Sciatic nerve (tissue), 2 donors: ENCODE measurements around the gene MYH7. TPM values are rescaled to one million over a fixed set of nuclear protein-coding genes. Genes with fewer than 3 reads are reported as not detected.
"Not testable (repeated sequence)": the region's sequence is repeated elsewhere in the genome, so short reads cannot be mapped to it uniquely, and the experiment has no call there.

ENCODE experiments used
- ATAC-seq: fragments of 200-7000 bp; cut with Tn5 transposase; one replicate; pipeline ENCODE4 v1.9.1; 2020; ENCODE audit warnings: mild to moderate bottlenecking, moderate library complexity
- DNase-seq: peaks from one replicate; pipeline ENCODE4 v3.0.0-alpha.2; 2020; ENCODE audit warnings: low spot score
- intact Hi-C: fragments of 100-400 bp; cut with DNase I; formaldehyde crosslinking; loops from one replicate; pipeline ENCODE4 v1.14.2; 2022
- total RNA-seq: library from RNA; stranded (reverse); fragmentation: NEBNext Ultra II Directional; extraction: Animal tissue kit (Norgen Biotek cat#: 25700); gene quantifications from one replicate; pipeline ENCODE4 v1.2.1, GENCODE V29; 2021
- donor health status: DM: no; HTN: no; CAD: no.
- donor health status: DM: no; HTN: no; CAD: no.

Gene MYH7
- total RNA-seq, 1 donor from 2014 or later = 0.18 TPM

DNA sequence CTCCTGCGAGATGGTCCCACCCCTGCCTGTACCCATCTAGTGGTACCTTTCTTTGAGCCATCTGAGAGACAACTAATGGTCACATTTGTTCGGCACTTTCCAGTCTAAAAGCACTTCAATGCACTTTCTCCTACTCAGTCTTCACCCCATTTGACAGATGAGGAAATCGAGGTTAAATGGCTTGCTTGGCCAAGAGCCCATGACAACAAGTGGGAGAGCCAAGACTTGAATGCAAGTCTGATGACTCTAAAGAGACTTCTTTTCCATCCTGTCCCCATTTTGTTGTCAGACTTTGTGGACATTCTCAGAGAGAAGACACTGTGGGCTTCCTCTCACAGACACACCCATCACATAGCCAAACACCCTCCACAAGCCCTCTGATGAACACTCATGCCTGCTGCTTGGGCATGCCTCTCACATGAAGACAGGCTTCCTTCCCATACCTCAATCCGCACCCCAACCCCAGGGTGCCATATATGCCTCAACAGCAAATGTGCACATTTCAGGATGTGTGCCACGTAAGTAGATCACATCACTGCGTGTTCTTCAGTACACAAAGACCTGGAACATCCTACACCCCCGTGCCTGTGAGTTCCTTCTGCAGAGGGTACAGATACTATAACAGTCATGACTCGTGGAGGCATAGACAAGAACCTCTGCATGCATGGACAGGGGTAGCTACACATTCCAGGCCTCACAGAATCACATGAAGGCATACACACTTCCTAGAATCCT is 805 bp downstream of the MYH7 start:
- no peak for ATAC-seq
- intact Hi-C loops = no loop called here
- DNase-seq = no peak

DNA sequence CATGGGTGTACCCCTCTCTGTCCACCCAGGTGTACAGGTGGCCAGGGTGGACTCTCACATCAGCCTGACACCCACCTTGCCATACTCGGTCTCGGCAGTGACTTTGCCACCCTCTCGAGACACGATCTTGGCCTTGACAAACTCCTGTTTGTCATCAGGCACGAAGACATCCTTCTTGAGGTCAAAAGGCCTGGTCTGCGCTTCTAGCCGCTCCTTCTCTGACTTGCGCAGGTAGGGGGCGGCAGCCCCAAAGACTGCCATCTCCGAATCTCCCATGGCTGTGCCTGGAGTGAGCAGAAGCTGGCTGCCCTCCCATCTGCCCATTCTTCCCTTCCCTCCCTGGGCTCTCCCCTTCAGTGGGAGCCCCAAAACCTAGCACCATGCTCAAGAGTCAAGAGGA is 2.0 kb downstream of the MYH7 start:
- no peak for ATAC-seq
- no peak for DNase-seq
- intact Hi-C loops = no loop called here

DNA sequence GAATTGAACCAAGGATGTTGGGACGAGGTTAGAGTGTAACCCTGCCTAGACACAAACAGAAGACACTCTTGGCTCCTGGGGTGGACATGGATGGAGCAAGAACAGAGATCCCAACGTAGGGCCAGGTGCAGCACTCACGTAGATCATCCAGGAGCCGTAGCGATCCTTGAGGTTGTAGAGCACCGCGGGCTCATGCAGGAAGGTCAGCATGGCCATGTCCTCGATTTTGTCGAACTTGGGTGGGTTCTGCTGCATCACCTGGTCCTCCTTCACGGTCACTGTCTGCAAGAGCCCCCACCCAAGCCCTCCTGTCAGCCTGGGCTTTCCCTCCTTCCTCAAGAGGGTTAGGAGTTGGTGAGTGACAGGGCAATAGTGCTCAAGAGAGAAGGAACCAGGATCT is 2.5 kb downstream of the MYH7 start:
- intact Hi-C loops = no loop called here
- DNase-seq = no peak
- ATAC-seq = no peak

DNA sequence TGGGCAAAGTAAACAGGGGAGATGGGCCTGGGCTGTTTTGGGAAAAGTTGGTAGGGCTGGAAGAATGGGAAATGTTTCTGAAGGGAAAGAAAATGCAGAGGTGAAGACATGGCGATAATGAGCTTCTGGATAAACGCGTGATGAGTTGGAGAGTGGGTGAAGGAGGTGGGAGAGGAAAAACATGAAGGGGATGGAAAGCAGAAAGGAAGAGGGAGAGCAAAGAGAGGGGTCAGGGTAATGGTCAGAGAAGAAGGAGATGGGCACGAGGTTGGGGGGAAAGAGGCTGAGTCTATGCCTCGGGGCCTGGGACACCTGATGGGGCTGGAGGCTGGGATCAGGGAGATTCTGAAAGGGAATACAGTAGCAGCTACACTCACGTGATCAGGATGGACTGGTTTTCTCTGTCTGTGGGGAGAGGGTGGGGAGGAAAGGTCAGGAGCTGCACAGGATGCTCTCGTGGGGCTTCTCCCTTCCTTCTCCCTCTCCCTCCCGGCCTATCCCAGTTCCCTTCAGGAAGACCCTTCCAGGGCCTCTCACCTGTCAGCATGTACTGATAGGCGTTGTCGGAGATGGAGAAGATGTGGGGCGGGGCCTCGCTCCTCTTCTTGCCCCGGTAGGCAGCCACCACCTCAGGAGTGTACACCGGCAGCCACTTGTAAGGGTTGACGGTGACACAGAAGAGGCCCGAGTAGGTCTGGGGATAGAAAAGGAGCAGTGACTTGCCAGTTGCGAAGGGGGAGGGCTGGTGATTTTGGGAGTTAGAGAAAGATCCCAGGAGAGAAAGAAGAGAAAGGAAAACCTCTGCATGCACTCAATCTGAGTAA is 3.1 kb downstream of the MYH7 start:
- no peak for DNase-seq
- no peak for ATAC-seq
- intact Hi-C loops = no loop called here

DNA sequence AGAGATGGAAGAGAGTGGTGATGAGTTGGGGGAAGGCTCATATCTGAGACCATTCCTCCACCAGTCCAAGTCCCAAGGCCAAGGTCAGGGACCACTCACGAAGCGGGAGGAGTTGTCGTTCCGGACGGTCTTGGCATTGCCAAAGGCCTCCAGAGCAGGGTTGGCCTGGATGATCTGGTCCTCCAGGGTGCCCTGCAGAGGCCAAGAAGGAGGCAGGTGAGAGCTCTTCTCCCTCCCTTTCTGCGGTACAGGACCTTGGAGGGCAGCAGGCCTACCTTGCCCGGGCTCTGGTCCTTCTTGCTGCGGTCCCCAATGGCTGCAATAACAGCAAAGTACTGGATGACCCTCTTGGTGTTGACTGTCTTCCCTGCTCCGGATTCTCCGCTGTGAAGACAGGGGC is 4.0 kb downstream of the MYH7 start:
- no peak for ATAC-seq
- intact Hi-C loops = no loop called here
- DNase-seq = no peak

DNA sequence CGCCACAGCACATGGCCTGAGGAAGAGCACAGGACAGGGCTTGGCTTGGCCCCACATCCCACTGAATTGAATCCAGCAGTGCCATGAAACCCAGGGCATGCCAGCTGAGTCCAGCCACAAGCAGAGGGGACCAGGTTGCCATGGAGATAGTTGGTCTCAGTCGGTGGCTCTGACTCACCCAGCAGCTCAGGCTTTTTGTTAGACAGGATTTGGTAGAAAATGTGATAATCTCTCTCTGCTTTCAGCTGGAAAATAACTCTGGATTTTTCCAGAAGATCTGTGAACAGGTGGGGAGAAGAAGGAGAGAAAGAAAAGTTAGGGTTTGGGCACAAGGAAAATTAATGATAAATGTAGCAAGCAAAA is 4.8 kb downstream of the MYH7 start:
- no peak for DNase-seq
- no peak for ATAC-seq
- intact Hi-C loops = no loop called here

DNA sequence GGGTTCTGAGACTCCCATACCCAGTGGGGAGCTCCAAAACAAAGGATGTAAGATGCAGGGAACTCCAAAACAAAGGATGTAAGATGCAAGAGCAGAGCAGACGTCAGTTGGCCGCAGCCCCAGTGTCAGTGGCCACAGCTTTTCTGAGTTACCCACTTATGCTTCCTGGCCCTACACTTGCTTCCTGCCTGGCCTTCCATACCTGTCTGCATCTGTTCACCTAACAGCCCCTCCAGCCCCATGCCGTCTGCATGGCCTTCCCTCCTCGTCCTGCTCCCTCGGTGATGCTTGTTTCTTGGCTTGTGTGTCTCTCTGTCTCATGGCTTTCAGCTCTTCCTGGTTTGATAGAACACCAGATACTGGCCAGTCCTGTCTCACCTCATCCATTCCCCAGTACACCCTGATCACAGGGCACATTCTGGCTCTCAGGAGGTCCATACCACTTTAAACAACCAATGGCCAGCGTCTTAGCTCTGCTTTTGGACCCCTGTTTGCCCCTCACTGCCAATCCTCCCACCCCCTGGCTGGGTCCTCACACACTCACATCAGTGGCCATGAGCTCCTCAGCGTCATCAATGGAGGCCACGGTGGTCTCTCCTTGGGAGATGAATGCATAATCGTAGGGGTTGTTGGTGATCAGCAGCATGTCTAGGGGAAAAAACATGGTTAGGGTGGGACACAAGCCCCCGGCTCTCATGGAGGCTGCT is 5.3 kb downstream of the MYH7 start:
- intact Hi-C loops = no loop called here
- DNase-seq = no peak
- ATAC-seq = no peak

DNA sequence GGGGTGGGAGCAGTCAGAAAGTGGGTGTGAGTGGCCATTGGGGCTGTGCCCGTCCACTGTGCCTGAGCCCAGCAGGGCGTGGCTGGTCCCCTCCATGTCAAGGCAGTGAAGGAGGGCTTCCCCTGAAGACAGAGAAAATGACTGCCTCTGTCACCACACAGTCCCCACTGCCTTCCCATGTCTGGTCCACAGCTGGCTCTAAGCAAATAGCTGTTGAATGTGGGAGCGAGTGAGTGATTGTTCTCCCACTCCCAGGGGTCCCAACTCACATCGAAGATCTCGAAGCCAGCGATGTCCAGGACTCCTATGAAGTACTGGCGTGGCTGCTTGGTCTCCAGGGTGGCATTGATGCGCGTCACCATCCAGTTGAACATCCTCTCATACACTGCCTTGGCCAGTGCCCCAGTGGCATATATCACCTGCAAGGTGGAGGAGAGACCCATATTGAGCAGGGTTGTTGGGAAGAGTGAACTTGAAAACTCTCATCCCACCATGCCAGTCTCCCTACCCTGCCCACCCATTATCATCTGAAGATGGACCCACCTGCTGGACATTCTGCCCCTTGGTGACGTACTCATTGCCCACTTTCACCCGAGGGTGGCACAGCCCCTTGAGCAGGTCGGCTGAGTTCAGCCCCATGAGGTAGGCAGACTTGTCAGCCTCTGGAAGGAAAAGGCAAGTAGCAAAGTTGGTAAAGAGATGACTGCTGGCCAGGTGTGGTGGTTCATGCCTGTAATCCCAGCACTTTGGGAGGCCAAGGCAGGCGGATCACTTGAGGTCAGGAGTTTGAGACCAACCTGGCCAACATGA is 6.6 kb downstream of the MYH7 start:
- intact Hi-C loops = no loop called here
- DNase-seq (no peak), ATAC-seq (no peak)

DNA sequence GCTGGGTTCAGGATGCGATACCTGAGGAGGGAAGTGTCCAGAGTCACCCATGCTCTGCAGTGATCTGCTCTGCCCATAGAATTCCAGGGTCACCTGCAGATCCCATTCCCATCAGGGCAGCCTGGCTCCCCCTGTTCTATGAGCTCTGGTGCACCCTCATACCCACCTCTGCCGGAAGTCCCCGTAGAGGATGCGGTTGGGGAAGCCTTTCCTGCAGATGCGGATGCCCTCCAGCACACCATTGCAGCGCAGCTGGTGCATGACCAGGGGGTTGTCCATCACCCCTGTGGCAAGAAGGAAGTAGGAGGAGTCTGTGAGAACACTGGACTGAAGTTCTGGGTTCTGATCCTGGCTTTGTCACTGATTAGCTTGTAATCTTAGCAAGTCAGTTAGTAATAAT is 9.7 kb downstream of the MYH7 start:
- ATAC-seq, intact Hi-C loops, DNase-seq: not testable (repeated sequence)

DNA sequence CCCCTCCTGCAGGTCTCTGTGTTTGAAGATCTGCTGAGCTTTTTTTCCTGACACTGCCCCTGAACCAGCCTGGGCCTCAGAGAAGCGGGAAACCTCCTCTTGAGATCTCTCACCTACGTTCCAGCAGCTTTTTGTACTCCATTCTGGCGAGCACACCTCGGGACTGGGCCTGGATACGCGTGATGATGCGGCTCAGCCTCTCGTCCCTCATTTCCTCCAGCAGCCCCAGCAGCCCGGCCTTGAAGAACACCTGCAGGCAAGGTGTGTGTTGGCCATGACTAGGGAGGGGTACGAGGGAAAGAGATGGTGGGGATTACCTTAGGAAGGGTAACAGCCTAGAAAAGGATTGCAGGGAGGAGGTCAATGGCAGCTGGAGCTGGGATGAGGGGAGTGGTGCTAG is 10.3 kb downstream of the MYH7 start:
- ATAC-seq = no peak
- intact Hi-C loops = no loop called here
- no peak for DNase-seq

DNA sequence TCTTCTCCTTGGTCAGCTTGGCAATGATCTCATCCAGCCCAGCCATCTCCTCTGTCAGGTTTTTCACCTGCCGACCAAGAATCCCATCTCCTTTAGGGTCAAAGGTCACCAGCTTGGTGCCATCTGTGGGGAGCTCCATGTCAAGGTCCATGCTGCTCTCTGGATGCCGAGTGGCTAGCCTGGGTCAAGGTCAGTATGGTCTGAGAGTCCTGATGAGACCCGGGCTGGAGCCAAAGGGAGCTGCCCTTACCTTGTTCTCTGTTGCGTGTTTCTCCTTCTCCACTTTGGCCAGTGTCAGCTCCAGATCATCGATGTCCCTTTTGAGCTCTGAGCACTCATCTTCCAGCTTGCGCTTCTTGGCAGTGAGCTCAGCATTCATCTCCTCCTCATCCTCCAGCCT is 11.8 kb downstream of the MYH7 start:
- DNase-seq = no peak
- intact Hi-C loops = no loop called here
- no peak for ATAC-seq

DNA sequence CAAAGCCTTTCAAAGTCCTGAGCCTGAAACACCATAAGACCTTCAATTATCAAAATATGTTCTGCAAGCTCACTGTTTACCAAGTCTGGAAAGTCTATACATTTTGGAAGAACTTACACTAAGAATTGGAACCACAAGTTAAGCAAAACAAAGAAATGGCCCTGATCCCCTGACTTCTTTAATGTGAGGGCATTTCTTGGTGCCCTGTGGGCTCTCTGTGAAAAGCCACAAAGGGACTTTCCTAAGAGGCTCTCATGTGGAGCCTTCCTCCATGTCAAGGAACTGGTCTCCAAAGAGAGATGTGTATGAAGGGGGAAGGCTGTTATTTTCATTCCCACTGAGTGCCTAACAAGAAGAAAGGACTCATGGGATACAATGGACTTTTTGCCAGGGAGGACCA is 13.9 kb downstream of the MYH7 start:
- intact Hi-C loops = no loop called here
- ATAC-seq (no peak), DNase-seq (no peak)

DNA sequence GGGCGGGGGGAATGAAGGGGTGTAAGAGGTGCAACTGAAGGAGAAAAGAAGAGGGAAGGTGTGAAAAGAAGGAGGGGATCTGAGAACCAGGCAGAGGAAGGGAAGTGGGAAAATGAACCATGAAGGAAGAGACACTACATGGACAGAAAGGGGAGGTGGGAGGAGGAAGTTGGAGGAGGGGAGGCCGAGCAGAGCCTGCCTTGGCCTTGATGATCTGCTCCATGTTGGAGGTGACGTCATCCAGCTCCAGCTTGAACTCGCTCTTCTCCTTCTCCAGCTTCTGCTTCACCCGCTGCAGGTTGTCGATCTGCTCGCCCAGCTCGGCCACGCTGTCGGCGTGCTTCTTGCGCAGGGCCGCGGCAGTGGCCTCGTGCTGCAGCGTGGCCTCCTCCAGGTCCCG is 15.8 kb downstream of the MYH7 start:
- intact Hi-C loops, DNase-seq, ATAC-seq: not testable (repeated sequence)

DNA sequence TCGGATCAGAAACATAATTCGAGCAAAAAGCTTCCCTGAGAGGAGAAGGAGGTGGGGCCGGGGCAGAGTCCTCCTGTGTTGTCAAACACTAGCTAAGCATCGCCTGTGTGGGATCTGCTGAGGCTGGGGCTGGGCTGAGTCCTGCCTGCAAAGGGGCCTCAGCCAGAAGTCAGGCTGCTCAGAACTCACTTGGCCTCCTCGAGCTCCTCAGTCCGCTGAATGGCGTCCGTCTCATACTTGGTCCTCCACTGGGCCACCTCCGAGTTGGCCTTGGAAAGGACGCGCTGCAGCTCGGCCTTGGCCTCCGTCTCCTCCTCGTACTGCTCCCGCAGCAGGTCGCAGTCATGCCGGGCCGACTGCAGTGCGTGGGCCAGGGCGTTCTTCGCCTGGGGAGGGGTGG is 17.4 kb downstream of the MYH7 start:
- intact Hi-C loops = no loop called here
- ATAC-seq = no peak

DNA sequence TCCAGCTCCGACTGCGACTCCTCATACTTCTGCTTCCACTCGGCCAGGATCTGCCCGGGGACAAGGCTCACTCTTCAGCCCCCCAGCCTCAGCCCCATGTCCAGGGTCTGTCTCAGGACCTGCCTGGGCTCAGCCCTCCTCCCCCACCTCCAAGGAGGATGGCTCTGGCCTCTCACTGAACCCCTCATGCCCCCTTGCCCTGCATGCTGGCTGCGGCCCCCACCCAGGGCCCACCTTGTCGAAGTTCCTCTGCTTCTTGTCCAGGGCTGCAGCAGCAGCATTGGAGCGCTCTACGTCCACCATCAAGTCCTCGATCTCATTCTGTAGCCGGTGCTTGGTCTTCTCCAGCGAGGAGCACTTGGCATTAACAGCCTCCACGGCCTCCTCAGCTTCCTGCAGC is 18.2 kb downstream of the MYH7 start:
- intact Hi-C loops, ATAC-seq: not testable (repeated sequence)

More for the DNA sequence above, 17.4 kb downstream of the MYH7 start:
- DNase-seq = no peak

DNA sequence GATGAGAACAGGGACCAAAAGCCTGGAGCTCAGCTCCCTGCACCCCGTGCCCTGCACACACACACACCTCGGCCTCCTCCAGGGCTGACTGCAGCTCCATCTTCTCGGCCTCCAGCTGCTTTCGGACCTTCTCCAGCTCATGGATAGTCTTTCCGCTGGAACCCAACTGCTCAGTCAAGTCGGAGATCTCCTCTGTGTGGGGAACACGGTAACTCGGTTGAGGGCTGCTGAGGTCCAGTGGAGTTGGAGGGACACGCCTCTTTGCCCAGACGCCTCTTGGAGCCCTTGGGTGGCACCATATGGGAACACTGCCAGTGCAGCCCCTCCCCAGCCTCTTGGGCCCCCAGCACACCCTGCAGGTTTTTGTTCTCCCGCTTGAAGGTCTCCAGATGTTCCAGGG is 18.7 kb downstream of the MYH7 start:
- intact Hi-C loops = no loop called here
- DNase-seq = no peak
- ATAC-seq = no peak

More for the DNA sequence above, 18.2 kb downstream of the MYH7 start:
- not testable (repeated sequence) for DNase-seq

DNA sequence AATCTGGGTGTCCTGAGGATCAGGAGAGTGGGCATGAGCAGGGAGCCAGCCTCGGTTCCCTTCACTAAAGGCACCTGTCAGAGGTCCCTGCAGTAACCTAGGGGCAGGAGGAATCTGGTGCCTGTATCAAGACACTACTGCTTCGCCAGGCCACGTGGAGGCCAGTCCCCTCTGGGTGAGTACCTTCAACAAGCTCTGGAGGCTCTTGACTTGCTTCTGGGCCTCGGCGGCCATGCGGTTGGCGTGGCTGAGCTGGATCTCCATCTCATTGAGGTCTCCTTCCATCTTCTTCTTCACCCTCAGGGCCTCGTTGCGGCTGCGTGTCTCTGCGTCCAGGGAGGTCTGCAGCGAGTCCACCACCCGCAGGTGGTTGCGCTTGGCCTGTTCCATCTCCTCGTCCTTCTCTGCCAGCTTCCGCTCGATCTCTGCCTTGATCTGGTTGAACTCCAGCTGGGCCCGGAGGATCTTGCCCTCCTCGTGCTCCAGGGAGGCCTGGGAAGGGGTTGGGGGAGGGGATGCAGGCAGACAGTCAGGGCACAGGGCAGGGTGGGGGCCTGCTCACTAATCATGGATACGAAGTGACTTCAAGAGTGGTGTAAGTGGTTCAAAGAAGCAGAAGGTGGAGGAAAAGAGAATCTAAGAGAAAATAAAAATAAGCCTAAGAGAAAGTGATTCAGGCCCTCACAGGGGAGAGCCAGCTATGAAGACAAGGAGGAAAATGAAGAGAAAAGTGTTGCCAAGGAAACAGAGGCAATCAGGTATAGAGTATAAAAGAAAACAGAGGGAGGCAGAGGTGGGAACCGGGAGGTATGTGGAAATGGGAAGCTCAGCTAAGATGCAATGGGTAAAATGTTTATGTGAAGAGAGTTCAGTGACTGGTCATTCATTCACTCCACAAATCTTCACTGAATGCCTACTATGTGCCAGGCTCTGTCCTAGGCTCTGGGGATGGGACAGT is 19.4 kb downstream of the MYH7 start:
- intact Hi-C loops = no loop called here
- ATAC-seq = no peak

More for the DNA sequence above, 19.4 kb downstream of the MYH7 start:
- DNase-seq = no peak
